ENCODE results near the gene CSNK1D. TPM values are rescaled to one million over a fixed set of nuclear protein-coding genes. Genes with fewer than 3 reads are reported as not detected.

The CSNK1D gene
- total RNA-seq, 1 donor from 2014 or later, result 54.1 TPM

- no peak for TF ChIP-seq CTCF (conservative IDR thresholded peaks at IDR 0.05; ENCODE audit: low read depth, low read length)
- DNase-seq (ENCODE audit: low read depth), result no peak
- no peak overlapping the region for H3K4me3 ChIP-seq (ENCODE audit: low read depth, low read length)
Observed at GRCh38 chr17:82247182-82247823, 26.2 kb downstream of the CSNK1D start.

GRCh38 chr17:82246365-82247181 lies 26.9 kb downstream of the CSNK1D start:
- DNase-seq (ENCODE audit: low read depth), result no peak
- TF ChIP-seq CTCF (conservative IDR thresholded peaks at IDR 0.05; ENCODE audit: low read depth, low read length), result no peak
- no peak overlapping the region for H3K4me3 ChIP-seq (ENCODE audit: low read depth, low read length)

- no peak for TF ChIP-seq CTCF (conservative IDR thresholded peaks at IDR 0.05; ENCODE audit: low read depth, low read length)
- H3K4me3 ChIP-seq (ENCODE audit: low read depth, low read length), result no peak overlapping the region
- no peak for DNase-seq (ENCODE audit: low read depth)
Observed at GRCh38 chr17:82246040-82246364, 27.5 kb downstream of the CSNK1D start.

GRCh38 chr17:82245134-82246039 lies 28.1 kb downstream of the CSNK1D start:
- no peak overlapping the region for H3K4me3 ChIP-seq (ENCODE audit: low read depth, low read length)
- no peak for DNase-seq (ENCODE audit: low read depth)
- TF ChIP-seq CTCF (conservative IDR thresholded peaks at IDR 0.05; ENCODE audit: low read depth, low read length), result peak; percentile 5

- peak; percentile 36 for TF ChIP-seq CTCF (conservative IDR thresholded peaks at IDR 0.05; ENCODE audit: low read depth, low read length)
- DNase-seq (ENCODE audit: low read depth), result no peak
- H3K4me3 ChIP-seq (ENCODE audit: low read depth, low read length), result no peak overlapping the region
Observed at GRCh38 chr17:82244413-82245133, 28.9 kb downstream of the CSNK1D start.

GRCh38 chr17:82243648-82244412 lies 29.7 kb downstream of the CSNK1D start:
- no peak overlapping the region for H3K4me3 ChIP-seq (ENCODE audit: low read depth, low read length)
- DNase-seq (ENCODE audit: low read depth), result no peak
- TF ChIP-seq CTCF (conservative IDR thresholded peaks at IDR 0.05; ENCODE audit: low read depth, low read length), result no peak
